Glutamatergic neuron (in vitro differentiated cells): Measurements from ENCODE around the gene MRPL10. TPM values are rescaled to one million over a fixed set of nuclear protein-coding genes. Genes with fewer than 3 reads are reported as not detected.
A peak's percentile ranks its signal among the peaks of the same experiment; 100 is the strongest.

Source experiments
- DNase-seq: peaks from one replicate; pipeline ENCODE4 v3.0.0; 2022
- H3K27ac Mint-ChIP-seq: one replicate; pipeline ENCODE4 v1.8.0; 2020; ENCODE audit warnings: mild to moderate bottlenecking, mixed read lengths, inconsistent platforms; ENCODE audit not compliant: unreplicated experiment
- H3K27me3 Mint-ChIP-seq: one replicate; pipeline ENCODE4 v1.8.0; 2020; ENCODE audit warnings: mild to moderate bottlenecking, moderate library complexity, mixed read lengths, inconsistent platforms; ENCODE audit not compliant: unreplicated experiment
- H3K36me3 Mint-ChIP-seq: one replicate; pipeline ENCODE4 v1.8.0; 2020; ENCODE audit warnings: mild to moderate bottlenecking, mixed read lengths, inconsistent platforms; ENCODE audit not compliant: unreplicated experiment
- H3K4me1 Mint-ChIP-seq: one replicate; pipeline ENCODE4 v1.8.0; 2020; ENCODE audit warnings: mild to moderate bottlenecking, low read depth, mixed read lengths, inconsistent platforms; ENCODE audit not compliant: unreplicated experiment
- H3K4me3 Mint-ChIP-seq: one replicate; pipeline ENCODE4 v1.8.0; 2020; ENCODE audit warnings: mild to moderate bottlenecking, mixed read lengths, inconsistent platforms; ENCODE audit not compliant: unreplicated experiment
- H3K9me3 Mint-ChIP-seq: one replicate; pipeline ENCODE4 v1.8.0; 2020; ENCODE audit warnings: mild to moderate bottlenecking, moderate library complexity, mixed read lengths, inconsistent platforms; ENCODE audit not compliant: unreplicated experiment
- long read RNA-seq: library from polyadenylated mRNA; unstranded; transcript quantifications from one replicate; pipeline ENCODE4 v2.0.0, GENCODE V29; 2020; ENCODE audit not compliant: unreplicated experiment
- total RNA-seq: library from RNA; stranded (reverse); fragmentation: NEBNext Ultra II Directional; extraction: Animal tissue kit (Norgen Biotek cat#: 25700); gene quantifications from one replicate; pipeline ENCODE4 v1.2.1, GENCODE V29; 2021; ENCODE audit not compliant: unreplicated experiment
- TF ChIP-seq, protein P1 (sequence below): fragments of 200-600 bp; sonication (generic); IDR thresholded peaks from one replicate; pipeline ENCODE4 v1.5.0; 2021; ENCODE audit not compliant: partially characterized antibody, unreplicated experiment

MRPL10 gene
- 38.7 TPM for total RNA-seq
- long read RNA-seq, transcript MRPL10-202 (5 exons, 1,725 nt): major isoform, 28 of 32 reads
- long read RNA-seq, partial matches to known transcripts: 2 of 32 reads
- long read RNA-seq, other reads (novel, unspliced or antisense): 2 of 32 reads

DNA sequence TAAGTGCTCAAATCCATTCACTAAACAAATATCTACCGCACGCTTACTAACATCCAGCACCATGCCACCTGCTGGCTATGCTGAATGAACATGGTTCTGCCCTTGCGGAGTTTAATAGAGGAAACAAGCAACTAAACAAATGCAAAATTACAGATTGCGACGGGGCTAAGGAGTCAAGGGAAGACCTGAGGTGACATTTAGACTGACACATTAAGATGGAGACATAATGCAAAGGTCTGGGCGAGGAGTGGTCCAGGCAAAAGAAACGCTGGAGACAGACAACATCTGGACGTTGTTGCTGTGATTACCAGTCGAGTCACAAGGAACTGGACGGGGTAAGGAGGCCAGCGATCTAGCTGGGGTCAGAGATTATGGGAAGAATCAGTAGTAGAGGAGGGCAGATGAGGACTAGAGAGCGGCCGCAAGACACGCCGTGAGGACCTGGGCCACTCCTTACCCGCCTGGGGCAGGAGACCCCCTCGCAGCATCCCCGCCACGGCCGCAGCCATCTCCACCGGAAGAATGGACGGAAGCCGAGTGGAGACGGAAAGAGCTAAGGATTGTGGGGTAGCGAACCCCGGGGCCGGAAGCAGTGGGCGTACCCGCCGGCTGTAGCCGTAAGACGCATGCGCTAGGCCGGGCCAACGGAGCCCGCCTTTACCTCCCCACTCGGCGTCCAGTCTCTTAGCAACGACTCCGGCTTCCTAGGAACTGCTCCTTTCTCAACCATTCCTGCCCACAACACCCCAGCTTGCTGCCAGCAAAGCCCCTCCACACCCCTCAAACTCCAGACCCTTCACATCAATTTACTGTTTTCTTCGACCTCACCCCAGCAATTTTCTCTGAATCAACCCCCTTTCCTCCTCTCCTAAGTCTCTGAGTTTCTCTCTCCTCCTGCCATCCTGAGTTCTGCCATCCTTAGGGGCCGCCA lies at the start of gene MRPL10, which contains the start of gene LRRC46:
Gene MRPL10 (minus strand): TSS at position 539 of the 931 bp plus-strand sequence. CDS start 30 bp downstream, at position 509.
Gene LRRC46 (plus strand): TSS at position 668 of the 931 bp plus-strand sequence. CDS start 320 bp downstream, outside the sequence.
- DNase-seq: peak; percentile 95
- Mint-ChIP-seq H3K4me1 (peaks cover 9% of the 10 kb centered on the region), H3K36me3 (no peaks in the 10 kb centered on the region), H3K27me3 (peaks cover 11% of the 10 kb centered on the region), H3K27ac (peak within 1 kb of the TSS; percentile 94), H3K4me3 (peak within 1 kb of the TSS; percentile 97), H3K9me3 (peaks cover 8% of the 10 kb centered on the region)
- TF ChIP-seq, protein P1, sequence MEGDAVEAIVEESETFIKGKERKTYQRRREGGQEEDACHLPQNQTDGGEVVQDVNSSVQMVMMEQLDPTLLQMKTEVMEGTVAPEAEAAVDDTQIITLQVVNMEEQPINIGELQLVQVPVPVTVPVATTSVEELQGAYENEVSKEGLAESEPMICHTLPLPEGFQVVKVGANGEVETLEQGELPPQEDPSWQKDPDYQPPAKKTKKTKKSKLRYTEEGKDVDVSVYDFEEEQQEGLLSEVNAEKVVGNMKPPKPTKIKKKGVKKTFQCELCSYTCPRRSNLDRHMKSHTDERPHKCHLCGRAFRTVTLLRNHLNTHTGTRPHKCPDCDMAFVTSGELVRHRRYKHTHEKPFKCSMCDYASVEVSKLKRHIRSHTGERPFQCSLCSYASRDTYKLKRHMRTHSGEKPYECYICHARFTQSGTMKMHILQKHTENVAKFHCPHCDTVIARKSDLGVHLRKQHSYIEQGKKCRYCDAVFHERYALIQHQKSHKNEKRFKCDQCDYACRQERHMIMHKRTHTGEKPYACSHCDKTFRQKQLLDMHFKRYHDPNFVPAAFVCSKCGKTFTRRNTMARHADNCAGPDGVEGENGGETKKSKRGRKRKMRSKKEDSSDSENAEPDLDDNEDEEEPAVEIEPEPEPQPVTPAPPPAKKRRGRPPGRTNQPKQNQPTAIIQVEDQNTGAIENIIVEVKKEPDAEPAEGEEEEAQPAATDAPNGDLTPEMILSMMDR: no peak

GRCh38 chr17:47879776-47880454 lies 48.6 kb upstream of the MRPL10 start:
- peaks cover 4% of the 10 kb centered on the region for H3K9me3 Mint-ChIP-seq
- no peak overlapping the region for H3K4me3 Mint-ChIP-seq
- no peaks in the 10 kb centered on the region for H3K36me3 Mint-ChIP-seq
- peaks cover 12% of the 10 kb centered on the region for H3K27me3 Mint-ChIP-seq
- H3K27ac Mint-ChIP-seq: no peak overlapping the region
- peaks cover 10% of the 10 kb centered on the region for H3K4me1 Mint-ChIP-seq
- no peak for DNase-seq
- TF ChIP-seq, protein P1: no peak

DNA sequence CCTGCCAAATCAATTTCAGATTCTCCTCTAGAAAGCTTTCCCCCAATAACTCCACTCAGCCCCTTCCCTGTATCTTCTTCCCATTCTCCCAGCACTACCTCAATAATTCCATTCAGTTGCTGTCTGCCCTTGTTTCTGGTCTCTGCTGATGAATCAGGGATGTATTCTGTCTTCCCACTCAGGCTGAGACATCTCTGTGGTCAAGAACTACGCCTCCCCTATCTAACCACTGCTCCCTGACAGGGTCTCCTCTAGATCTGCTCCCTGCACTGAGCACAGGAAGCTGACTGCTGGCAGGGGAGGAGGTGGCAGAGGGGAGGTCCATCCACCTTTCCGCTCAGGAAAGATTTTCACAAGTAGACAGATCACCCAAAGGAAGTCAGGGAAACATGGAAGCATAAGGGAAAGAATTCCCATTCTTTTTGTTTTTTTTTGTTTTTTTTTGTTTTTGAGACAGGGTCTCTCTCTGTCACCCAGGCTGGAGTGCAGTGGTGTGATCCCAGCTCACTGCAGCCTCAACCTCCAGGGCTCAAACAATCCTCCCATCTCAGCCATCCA lies 47.8 kb upstream of the MRPL10 start:
- H3K9me3 Mint-ChIP-seq: peaks cover 4% of the 10 kb centered on the region
- H3K4me3 Mint-ChIP-seq: no peak overlapping the region
- H3K27me3 Mint-ChIP-seq: peaks cover 10% of the 10 kb centered on the region
- H3K4me1 Mint-ChIP-seq: peaks cover 12% of the 10 kb centered on the region
- TF ChIP-seq, protein P1: no peak
- no peaks in the 10 kb centered on the region for H3K36me3 Mint-ChIP-seq
- H3K27ac Mint-ChIP-seq: no peak overlapping the region
- DNase-seq: no peak

DNA sequence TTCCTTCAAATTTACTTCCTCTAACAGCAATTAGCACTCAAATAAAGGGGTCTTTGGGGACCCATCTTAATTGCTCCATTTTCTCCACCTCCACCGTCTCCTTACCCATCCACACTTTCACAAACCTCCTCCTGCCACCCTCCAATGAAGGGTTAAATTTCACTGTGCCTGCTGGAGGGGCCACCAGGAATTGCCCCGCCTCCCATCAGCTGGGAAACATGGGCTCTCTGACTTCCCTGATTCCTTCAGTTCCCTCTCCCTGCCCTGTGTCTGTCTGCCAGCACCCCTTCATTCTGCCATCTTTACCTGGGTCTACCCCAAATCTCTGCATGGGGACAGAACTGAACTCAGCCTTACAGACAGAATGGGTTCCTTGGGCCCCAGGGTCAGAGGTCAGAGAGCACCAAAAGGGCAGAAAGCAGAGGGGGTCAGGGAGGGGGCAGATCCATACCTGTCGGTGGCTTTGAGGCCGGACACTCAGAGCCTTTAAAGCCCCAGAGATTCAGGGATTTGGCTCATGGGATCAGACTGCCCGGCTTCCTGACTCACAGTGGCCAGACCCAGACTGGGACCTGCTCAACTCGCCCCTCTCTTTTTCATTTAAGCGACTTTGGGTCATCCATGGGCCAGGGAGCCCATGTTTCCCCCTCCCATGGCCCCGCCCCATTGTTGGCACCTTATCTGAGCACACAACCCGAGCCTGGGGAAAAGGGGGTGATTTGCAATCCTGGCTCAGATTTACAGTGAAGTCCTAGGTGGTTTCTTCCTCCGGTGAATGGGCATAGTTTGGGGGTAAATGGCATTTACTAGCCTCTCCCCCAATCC lies 47.1 kb upstream of the MRPL10 start:
- TF ChIP-seq, protein P1: no peak
- Mint-ChIP-seq H3K27ac (no peak overlapping the region), H3K9me3 (peaks cover 4% of the 10 kb centered on the region), H3K36me3 (no peaks in the 10 kb centered on the region), H3K27me3 (peaks cover 10% of the 10 kb centered on the region), H3K4me1 (peaks cover 12% of the 10 kb centered on the region), H3K4me3 (no peak overlapping the region)
- DNase-seq: no peak
